GM18867 (cell line): Measurements from ENCODE around the gene MFGE8.
A peak's percentile ranks its signal among the peaks of the same experiment; 100 is the strongest.

ENCODE experiments used
- ATAC-seq: cut with Tn5 transposase; IDR thresholded peaks from one replicate; pipeline ENCODE4 v1.9.1; 2021; ENCODE audit warnings: mild to moderate bottlenecking, moderate library complexity; ENCODE audit not compliant: unreplicated experiment

The MFGE8 gene

DNA sequence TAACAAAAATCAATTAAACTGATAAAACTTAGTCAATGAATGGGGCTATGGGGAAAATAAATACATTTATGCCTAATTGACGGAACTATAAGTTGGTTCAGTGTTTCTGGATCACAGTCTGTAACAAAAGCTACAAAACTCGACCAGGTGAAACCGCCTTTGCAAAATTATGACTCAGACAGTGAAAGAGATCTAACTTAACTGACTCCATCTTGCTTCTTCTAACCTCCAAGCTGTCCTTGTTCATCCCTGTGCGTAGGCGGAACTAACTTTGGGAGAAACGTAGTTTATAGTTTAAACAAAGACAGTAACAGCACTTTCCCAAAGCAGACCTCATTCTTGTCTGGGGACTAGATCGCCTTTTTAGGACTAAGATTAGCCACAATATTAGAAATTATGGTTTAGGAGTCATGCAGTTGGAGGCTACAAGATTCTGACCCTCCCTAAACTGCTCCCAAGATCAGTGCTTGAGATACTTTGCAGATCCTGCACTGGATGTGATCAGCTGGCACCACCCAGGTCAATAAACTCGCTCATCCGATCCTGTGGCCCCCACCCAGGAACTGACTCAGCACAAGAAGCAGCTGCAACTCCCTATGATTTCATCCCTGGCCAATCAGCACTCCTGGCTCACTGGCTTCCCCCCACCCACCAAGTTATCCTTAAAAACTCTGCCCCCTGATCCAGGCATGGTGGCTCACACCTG is 7.2 kb upstream of the MFGE8 start:
- no peak for ATAC-seq

DNA sequence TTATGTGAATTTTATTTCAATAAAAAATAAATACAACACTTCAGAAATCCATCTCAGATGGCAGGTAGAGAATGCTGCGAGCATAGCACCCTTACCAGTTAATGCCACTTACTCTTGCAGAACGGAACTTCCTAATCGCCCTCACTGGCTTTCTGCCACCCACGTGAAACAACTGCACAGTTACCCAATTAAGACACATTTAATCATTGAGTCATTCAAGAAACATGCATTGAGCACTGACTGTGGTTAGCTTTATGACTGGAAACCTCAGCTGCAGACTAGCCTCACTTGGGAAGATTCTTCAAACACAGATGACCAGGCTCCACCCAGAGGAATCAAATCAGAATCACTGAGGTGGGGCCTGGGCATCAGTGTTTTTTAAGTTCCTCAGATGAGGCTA is 5.6 kb upstream of the MFGE8 start:
- no peak for ATAC-seq

DNA sequence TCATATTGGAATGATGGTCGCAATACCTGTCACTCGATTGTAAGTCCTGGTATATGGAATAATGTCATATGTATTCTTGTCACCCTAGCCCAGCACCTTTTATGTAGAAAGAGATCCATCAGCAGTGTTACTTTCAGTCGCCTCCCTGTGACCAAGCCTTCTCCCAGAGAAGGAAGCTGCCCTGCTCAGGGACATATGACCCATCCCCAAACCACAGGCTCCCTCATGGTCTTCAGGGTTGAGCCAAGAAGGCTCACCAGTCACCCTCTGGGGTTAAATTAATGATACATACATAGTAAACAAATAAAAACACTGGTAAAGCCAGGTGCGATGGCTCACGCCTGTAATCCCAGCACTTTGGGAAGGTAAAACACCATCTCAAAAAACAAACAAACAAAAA is 4.6 kb upstream of the MFGE8 start:
- no peak for ATAC-seq

DNA sequence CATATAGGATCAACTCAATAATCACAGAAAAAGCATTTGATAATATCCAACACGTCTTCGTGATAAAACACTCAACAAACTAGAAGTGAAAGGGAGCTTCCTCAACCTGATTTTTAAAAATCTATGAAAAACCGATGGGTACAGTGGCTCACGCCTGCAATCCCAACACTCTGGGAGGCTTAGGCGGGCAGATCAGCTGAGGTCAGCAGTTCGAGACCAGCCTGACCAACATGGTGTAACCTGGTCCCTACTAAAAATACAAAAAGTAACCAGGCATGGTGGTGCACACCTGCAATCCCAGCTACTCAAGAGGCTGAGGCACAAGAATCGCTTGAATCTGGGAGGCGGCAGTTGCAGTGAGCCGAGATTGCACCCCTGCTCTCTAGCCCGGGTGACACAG is 2.2 kb upstream of the MFGE8 start:
- no peak for ATAC-seq

DNA sequence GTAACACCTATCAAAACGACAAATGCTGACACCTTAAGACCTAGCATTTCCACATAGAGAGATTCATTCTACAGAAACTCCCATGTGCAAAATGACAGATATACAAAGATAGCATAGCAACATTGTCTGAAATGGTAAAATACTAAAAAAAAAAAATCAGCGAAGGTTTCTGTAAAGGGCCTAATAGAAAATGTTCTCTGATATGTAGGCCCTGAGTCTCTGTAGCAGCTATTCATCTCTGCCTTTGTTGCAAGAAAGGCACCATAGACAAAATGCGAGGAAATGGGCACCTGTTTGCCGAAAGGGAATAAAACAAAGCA is 631 bp upstream of the MFGE8 start:
- no peak for ATAC-seq

DNA sequence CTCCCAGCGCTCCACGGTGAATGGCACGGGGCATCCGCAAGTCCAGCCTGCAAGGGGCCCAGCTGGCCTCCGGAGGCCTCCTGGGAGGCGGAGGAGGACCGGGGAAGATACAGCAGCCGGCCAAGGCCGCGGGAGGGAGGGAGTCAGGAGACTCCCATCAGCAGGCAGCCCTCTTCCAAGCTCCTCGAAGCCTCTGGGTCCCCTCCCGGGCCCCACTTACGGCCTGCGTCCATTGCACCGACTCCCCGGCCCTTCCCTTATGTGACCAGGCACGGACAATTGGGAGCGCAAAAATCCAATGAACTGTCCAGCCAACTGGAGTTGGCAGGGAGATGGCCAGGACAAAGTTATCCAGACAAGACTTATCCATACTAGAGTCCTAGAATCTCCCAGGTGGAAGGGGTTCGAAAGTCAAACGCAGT is 668 bp downstream of the MFGE8 start:
- no peak for ATAC-seq

DNA sequence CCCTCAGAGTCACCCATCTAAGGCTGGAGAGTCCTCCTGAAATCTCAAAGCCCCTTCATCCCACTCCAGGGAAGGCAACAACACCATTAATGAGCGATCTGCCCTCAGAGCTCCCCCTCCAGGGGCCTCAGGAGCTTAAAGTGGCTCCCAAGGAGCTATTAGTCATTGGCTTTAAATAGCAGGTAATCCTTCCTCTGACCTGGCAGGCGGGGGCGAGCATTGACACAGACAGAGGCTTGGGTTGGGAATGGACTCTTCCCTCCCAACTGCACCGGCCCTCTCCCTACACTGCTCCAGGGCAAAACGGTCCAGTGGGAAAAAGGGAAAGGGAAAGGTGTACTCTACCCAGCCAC is 1.4 kb downstream of the MFGE8 start:
- no peak for ATAC-seq

DNA sequence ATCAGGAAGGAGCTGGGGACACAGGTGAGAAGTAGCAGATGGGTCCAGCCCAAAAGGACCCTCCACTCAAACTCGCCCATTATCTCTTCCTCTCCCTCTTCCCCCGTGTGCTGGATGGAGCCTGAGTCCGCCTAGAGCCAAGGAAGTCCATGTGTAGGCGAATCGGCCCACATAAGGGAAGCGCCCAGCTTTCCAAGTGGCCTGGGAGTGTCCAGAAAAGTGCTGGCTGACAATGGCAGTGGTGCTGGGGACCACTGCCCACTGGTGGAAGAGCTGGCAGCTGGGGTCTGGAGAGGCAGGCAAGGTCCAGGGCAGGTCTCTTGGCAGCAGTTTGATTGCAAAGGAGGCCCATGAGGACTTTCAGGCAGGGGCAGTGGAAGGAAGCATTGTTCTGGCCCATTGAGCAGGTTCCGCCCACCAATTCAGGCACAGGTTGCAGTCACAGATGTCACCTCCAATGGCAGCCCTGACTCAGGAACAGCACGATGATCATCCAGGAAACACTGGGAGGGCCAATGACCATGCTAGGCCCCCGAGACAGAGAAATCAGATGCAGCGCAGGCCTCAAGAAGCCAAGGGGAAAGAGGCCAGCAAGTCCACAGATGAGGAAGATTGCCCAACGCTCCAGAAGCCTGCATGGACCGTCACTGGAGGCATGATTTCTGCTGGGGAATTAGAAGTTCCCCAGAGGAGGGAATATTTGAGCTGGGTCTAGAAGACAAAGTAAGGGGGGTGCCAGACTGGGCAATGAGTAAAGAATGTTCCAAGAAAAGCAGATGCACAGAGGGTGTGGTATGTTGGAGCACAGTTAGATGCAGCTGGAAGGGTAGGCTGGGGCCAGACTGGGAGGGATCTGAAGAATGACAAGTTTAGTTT is 3.0 kb downstream of the MFGE8 start:
- no peak for ATAC-seq

DNA sequence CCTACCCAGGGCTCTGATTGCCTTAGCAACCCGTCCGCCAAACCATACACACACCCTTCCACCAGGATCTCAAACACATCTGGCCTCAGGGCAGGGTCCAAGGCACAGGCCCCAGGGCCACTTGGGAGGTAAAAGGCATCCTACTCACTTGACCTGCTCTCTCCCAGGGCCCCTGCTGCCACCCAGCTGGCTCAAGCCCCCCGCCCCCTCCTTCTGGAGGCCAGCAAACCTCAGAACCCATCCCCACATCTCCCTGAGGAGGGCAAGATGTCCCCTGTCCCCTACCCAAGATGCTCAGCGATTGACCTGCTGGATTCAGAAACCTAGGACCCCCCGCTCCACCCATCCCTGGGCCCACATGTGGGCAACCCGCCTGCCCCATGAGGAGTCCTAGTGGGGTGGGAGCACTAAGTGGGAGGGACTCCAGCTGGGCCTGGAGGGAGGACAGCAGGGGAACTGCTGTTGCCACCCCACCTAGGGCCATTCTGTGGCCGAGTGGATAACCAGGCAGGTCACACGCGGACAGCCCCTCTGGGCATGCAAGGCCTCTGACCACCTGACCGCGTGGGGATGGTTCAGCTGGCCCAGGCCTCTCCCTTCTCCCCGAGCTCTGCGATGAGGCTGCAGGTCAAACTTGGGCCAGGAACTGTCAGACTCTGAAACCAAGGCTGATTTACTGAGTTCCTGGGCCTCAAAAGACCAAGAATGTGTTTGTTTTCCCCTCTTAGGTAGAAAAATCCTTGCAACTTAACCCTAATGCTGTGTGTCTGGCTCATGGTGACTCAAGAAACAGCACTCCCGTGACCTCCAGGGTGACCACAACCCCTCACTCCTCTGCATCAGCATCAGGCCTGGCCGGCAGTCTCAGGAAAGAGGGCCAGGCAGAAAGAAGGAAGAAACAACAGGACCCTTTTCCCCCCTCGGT is 4.2 kb downstream of the MFGE8 start:
- no peak for ATAC-seq

DNA sequence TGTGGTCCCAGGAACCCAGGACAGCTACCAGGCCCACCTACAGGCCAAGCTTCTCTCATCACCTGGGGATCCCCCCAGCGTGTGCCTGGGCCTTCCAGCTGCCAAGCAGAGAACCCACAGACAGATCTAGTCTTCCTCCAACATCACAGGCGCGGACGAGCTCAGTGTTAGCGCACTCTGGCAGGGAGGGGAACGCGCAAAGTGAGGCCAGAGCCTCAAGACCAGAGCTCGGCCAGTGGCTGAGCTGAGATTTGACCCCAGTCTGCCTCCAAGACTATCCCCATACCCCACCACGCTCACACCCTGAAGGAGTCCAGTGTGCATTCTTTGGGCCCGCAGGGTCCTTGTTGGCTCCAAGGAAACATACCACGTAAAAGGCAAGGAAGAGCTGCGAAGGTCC is 5.1 kb downstream of the MFGE8 start:
- no peak for ATAC-seq

DNA sequence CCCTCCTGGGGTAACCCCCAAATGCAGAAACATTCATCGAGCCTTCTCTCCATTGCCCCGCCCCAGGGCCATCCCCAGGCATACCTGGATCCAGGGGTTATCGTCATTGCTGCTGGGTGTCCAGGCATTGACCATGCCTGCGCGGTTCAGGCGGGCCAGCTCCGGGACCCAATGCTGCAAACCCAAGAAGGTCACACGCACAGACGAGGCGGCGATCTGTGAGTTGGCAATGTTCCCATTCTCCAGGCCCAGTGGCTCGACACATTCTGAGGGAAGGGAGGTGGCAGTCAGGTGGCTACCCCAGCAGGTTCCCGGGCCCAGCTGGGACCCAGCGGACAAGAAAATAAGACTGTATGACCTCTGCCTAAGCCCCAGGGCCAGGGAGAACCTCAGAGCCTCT is 6.1 kb downstream of the MFGE8 start:
- no peak for ATAC-seq

DNA sequence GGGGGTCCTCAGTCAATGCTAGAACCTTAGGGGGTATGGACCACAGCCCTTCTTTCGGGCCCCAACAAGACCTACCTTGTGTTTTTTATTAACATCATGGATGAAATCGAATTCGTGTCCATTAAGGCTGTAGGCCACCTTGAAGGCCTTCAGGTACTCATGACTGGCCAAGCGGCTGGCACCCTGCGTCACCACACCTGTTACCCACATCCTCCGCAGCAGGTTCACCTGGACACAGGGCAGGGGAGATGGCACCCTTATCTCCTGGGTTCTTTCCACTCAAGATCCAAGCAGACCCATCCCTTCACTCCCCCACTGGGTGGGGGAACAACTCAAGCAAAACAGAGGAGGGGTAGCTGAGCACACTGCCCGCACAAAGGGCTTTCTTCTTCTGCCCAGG is 6.6 kb downstream of the MFGE8 start:
- ATAC-seq, result no peak

DNA sequence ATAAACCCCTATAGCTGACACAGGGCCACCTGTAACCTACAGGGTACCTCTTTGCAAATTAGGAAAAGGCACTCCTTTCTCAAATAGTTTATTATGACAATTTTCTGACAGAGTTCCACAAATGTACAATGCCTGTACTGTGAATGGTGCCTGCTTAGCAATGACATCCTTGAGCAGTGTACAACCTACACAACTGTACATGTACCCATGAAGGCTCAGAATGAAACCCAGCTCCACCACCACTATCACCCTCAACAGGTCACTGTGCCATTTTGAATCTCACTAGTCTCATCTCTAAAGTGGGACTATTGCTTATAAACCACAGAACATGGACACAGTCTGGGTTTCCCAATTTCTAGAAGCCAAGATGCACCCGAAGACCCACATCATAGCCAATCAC is 7.0 kb downstream of the MFGE8 start:
- ATAC-seq, result no peak

DNA sequence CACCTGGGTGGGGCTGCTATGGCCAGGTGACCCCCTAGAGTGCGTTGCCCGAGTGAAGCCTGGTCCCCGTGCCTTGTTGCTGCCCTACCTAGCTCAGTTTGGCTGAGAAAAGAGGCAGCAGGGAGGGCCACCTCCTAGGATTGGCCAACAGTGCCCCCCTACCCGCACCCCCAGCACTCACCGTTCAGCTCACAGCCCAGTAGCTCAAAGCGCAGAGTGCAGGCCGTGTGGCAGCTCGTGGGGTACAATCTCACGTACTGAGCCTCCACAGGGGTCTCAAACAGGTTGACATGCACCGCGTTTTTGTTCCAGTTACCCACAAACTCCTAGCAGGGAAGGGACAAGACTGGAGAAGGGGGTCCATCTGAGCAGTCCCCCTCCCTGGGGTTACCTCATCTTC is 7.6 kb downstream of the MFGE8 start:
- no peak for ATAC-seq

DNA sequence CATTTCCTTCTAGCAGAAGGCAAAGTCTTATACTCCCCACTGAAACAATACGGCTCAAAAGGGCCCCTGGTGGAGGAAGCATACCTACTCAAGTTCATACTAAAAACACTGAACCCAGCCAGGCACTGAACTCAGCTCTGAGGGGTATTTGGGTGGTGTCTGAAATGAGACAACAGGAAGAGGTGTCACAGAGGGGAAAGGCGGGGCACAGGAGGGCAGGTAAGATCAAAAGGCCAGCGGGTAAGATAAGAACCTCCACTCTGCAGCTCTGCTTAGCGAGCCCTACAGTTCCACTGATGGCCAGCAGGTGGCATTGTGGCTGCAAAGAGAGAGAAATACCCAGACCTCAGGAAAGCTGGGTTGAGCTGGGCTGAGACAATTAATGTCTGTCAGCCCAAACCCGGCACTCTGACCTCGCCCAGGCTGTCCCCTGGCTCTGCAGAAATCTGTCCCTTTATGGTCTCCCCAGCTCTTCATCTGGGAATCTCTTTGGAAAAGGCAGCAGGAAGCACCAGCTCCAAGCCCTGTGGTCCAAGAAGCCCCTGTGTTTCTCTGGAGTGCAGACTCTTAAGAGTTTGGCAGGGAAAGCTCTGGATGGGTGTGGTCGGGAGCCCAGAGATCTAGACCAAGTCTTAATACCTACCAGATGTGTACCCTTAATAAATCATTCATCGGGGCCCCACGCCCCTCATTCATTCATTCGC is 8.4 kb downstream of the MFGE8 start:
- peak; percentile 76 for ATAC-seq

DNA sequence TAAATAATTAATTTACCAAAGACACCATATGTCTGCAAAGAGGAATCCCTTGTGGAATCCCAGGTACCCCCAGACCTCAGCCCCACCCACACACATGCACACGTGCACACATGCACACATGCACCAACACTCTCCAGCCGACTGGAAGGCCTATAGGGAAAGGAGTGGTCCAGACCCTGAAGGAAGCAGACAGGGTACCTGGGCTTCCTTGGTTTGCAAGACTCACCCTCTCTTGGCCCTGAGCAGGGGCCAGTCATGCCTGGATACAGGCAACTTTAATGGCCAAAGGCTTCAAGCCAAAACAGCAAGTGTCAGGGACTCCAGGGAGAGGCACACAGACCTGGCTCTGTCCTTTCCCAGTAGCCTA is 8.9 kb downstream of the MFGE8 start:
- ATAC-seq, result no peak

DNA sequence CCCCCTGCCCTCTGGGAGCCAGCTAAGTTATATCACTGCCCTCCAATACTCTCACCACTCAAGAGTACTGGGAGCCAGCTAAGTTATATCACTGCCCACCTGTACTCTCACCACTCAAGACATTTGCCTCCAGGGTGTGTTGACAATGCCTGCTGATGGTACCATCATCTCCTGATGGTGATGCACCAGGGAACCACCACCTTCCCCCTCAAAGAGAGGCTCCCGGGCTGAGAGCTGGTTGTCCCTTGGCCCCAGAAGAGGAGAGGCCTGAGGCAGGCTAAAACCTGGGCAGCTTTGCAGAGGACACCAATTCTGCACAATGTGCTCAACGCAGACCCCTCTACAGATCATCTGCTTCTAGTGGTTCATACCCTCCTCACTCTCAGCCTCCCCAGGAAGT is 10.3 kb downstream of the MFGE8 start:
- ATAC-seq, result no peak

DNA sequence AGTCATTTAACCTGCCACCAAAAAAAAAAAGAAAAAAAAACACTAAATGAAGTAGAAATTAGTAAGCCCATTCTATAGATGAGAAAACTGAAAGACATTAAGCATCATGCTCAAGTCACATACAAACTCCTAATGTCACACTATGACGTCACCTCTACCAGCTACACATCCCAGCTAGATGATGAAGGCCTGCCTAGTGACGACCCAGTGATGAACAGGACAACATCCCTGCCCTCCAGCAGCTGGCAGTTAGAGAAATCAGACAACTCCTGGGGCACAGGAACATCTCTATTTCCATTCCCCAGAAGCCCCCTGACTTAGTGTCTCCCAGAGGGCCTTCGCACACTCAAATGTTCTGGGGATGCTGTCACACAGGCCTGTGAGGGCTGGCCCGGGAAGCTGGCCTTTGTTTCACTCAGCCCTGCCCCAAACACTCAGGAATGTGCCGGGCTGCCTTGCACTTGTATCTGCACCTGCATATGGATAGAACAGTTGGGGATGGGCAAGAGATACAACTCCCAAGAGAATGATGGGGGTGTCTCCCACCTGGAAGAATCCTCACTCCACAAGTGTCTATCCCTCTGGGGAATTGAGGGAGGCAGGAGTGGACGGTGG is 10.9 kb downstream of the MFGE8 start:
- ATAC-seq, result no peak

DNA sequence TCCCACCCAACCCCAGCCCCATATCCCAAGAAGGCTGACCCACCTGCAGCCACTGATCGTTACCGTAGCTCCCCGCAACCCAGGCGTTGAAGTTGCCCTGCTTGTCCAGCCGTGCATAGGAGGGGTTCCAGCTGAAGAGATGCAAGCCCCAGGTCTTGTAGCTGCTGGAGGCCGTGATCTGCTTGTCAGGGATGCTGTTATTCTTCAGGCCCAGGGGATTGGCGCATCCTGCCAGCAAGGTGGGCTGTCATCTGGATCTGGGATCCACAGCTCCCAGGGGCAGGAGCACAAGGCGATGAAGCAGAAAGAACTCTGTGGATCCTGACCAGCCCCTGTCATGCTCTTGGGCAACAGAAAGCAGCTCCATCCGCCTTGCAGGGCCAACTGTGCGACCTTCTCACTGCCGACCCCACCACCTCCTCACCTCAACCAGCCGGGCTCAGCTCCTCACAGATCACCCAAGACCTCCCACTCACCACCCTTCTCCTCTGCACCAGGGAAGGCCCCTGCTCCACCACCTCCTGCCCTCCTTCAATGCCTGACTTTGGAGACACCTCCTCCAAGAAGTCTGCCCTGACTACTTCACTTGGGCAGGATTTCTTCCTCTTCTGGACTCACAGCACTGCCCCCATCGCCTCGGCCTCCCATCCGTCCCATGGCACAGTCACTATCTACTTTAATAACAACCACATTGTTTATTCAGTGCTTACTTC is 11.5 kb downstream of the MFGE8 start:
- ATAC-seq, result no peak

DNA sequence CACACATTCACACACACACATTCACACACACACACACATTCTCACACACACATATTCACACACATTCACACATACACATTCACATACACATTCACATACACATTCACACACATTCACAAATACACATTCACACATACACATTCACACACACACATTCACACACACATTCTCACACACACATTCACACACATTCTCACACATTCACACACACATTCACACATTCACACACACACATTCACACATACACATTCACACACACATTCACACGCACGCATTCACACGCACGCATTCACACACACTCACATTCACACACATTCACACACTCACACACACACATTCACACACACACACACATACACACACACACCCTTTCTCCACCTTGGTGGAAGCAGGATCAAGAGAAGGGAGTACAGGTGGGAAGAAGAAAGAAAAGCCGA is 12.2 kb downstream of the MFGE8 start:
- ATAC-seq, result no peak
